Activated CD4-positive, alpha-beta T cell treated with anti-CD3 and anti-CD28 coated beads, Interleukin-2, Interleukin-4, amounts not matched to agents 100 ng/mL and 50 ng/mL, durations not matched to agents 16 hours and 8 hours (primary cell): Measurements from ENCODE around the gene RHOXF1.
"Not testable (repeated sequence)": the region's sequence is repeated elsewhere in the genome, so short reads cannot be mapped to it uniquely, and the experiment has no call there.

Experiments used
- DNase-seq: peaks from one replicate; pipeline ENCODE4 v3.0.0-alpha.2; 2020; ENCODE audit warnings: low spot score

Gene RHOXF1

GRCh38 chrX:120115438-120115963, at the start of gene RHOXF1:
Gene RHOXF1 (minus strand): TSS chrX:120115913. CDS start chrX:120115862, 51 bp downstream.
- DNase-seq = no peak

GRCh38 chrX:120159086-120159485, 43.4 kb upstream of the RHOXF1 start:
- not testable (repeated sequence) for DNase-seq

- not testable (repeated sequence) for DNase-seq
Measured at GRCh38 chrX:120158313-120158712, 42.6 kb upstream of the RHOXF1 start, which contains the start of gene RHOXF2. Gene RHOXF2 (plus strand): TSS chrX:120158613. CDS start chrX:120158751, 138 bp downstream.

GRCh38 chrX:120150109-120150744, 34.5 kb upstream of the RHOXF1 start:
- DNase-seq = not testable (repeated sequence)

GRCh38 chrX:120147537-120147936, 31.8 kb upstream of the RHOXF1 start:
- DNase-seq = no peak

GRCh38 chrX:120146323-120146722, 30.6 kb upstream of the RHOXF1 start:
- not testable (repeated sequence) for DNase-seq

GRCh38 chrX:120145295-120145925, 29.7 kb upstream of the RHOXF1 start:
- no peak for DNase-seq

- no peak for DNase-seq
Measured at GRCh38 chrX:120144178-120144844, 28.6 kb upstream of the RHOXF1 start.

- DNase-seq = no peak
Measured at GRCh38 chrX:120140293-120140981, 24.7 kb upstream of the RHOXF1 start.

GRCh38 chrX:120137439-120137838, 21.7 kb upstream of the RHOXF1 start:
- DNase-seq = no peak

GRCh38 chrX:120136840-120137239, 21.1 kb upstream of the RHOXF1 start:
- DNase-seq = no peak

GRCh38 chrX:120136128-120136527, 20.4 kb upstream of the RHOXF1 start:
- DNase-seq = no peak

- DNase-seq = not testable (repeated sequence)
Measured at GRCh38 chrX:120128306-120128846, 12.7 kb upstream of the RHOXF1 start.

GRCh38 chrX:120125444-120125843, 9.7 kb upstream of the RHOXF1 start:
- DNase-seq = no peak

GRCh38 chrX:120120223-120120622, 4.5 kb upstream of the RHOXF1 start:
- DNase-seq = no peak

GRCh38 chrX:120111611-120112010, 4.1 kb downstream of the RHOXF1 start:
- no peak for DNase-seq

- DNase-seq = no peak
Measured at GRCh38 chrX:120109378-120109777, 6.3 kb downstream of the RHOXF1 start.

- DNase-seq = not testable (repeated sequence)
Measured at GRCh38 chrX:120104707-120105106, 11.0 kb downstream of the RHOXF1 start.

- not testable (repeated sequence) for DNase-seq
Measured at GRCh38 chrX:120101057-120101456, 14.7 kb downstream of the RHOXF1 start.

- DNase-seq = no peak
Measured at GRCh38 chrX:120090208-120090607, 25.5 kb downstream of the RHOXF1 start.

GRCh38 chrX:120087289-120088017, 28.3 kb downstream of the RHOXF1 start:
- no peak for DNase-seq
